Neural cell (in vitro differentiated cells): ENCODE results near the gene SCARB2. TPM values are rescaled to one million over a fixed set of nuclear protein-coding genes. Genes with fewer than 3 reads are reported as not detected.

Experiments
- polyA plus RNA-seq: library from polyadenylated mRNA; depleted of rRNA; stranded (reverse); fragments of >200 nt; gene quantifications from 2 replicates; pipeline ENCODE4 v1.2.3, GENCODE V29; 2014

Gene SCARB2
- polyA plus RNA-seq, 1 donor from 2014 or later, result 256 TPM

Other genes with a start within 250 kb of the SCARB2 start
- 19.1 and 22.6 TPM in 2 replicates for gene SDAD1, start 222.9 kb downstream of the SCARB2 start, polyA plus RNA-seq
- gene CXCL9, start 206.3 kb downstream of the SCARB2 start, polyA plus RNA-seq, result not detected in 2 replicates
- gene CXCL10, start 190.3 kb downstream of the SCARB2 start, polyA plus RNA-seq, result not detected in 2 replicates
- 0.18 and 0.33 TPM in 2 replicates for gene CXCL11, start 177.8 kb downstream of the SCARB2 start, polyA plus RNA-seq
- gene ART3, start 139.1 kb downstream of the SCARB2 start, polyA plus RNA-seq, result 0.25 TPM in 1 of 2 replicates, not detected in the other
- gene NUP54, start 65.4 kb downstream of the SCARB2 start, polyA plus RNA-seq, result 103 and 123 TPM in 2 replicates
- 2.9 and 3.7 TPM in 2 replicates for gene FAM47E, start 37.9 kb upstream of the SCARB2 start, polyA plus RNA-seq
- gene STBD1, start 92.9 kb upstream of the SCARB2 start, polyA plus RNA-seq, result 0.22 TPM in 1 of 2 replicates, not detected in the other
- gene CCDC158, start 207.3 kb upstream of the SCARB2 start, polyA plus RNA-seq, result not detected in 2 replicates
- 2.7 and 8.0 TPM in 2 replicates for gene SHROOM3, start 221.4 kb upstream of the SCARB2 start, polyA plus RNA-seq